ENCODE measurements around the gene SHPK.

GRCh38 chr17:3621146-3621720 lies 14.8 kb downstream of the SHPK start:
- TF ChIP-seq CTCF (IDR thresholded peaks at IDR 0.05), result no peak
- TF ChIP-seq POLR2A (IDR thresholded peaks at IDR 0.05), result no peak
